ENCODE data around the gene BEND7. TPM values are rescaled to one million over a fixed set of nuclear protein-coding genes. Genes with fewer than 3 reads are reported as not detected.
A peak's percentile ranks its signal among the peaks of the same experiment; 100 is the strongest.
"Not testable (repeated sequence)": the region's sequence is repeated elsewhere in the genome, so short reads cannot be mapped to it uniquely, and the experiment has no call there.

The BEND7 gene
- polyA plus RNA-seq, 1 donor from 2014 or later, result not detected

DNA sequence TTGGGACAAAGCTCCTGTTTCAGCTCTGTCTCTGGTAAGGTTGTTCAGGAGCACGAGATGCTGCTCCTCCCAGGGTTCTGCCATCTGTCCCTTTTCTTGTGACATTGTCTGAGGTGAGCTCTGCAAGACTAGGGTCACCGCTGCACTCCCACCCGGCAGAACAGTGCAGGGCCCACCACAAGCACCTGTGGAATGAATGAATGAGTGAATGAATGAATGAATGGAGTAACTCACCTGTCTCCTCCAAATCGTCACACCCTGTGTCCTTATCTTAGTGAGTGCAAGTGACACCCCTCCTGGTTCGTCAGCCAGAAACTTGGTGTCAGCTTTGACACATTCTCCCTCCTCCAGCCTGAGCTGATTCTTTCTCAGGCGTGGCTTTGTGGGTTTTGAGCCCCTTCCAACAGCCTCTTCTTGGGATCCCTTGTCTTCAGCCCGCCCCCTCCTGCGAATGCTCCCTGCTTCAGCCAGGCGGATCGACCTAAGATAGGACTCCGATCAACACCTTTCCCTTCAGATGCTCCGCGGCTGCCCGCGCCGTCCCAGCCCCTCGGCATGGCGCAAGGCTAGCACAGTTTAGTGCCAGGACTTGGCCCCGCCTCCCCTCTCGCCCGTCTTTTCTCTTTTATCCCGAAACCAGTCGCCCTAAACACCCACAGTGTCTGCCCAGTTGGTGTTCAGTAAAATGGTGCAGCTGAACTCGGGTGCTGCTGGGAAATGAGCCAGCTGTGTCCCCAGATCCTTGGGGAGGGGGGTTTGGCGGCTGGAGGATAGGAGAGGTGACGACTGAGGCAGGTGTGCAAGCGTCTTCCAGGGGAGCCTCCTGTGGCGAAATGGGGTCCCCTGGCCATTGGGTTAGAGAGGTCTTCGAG is 89.3 kb downstream of the BEND7 start:
- Mint-ChIP-seq H3K4me1 (peaks cover 0 to 12% (median 7%) of the 10 kb centered on the region in 3 donors), H3K36me3 (no peaks in the 10 kb centered on the region), H3K27me3 (peaks cover 41% of the 10 kb centered on the region), H3K4me3 (peak overlapping the region in 3 of 4 donors; percentile 61 to 80 (median 79)), H3K27ac (no peak overlapping the region), H3K9me3 (no peaks in the 10 kb centered on the region)

GRCh38 chr10:13437026-13437555 is 91.7 kb downstream of the BEND7 start:
- Mint-ChIP-seq H3K9me3 (no peaks in the 10 kb centered on the region), H3K36me3 (no peaks in the 10 kb centered on the region), H3K4me1 (peaks cover 0 to 15% (median 8%) of the 10 kb centered on the region in 3 donors), H3K27me3 (peaks cover 31% of the 10 kb centered on the region), H3K27ac (no peak overlapping the region), H3K4me3 (no peak overlapping the region)

- H3K27me3 Mint-ChIP-seq, H3K4me1 Mint-ChIP-seq, H3K27ac Mint-ChIP-seq, H3K36me3 Mint-ChIP-seq, H3K4me3 Mint-ChIP-seq, H3K9me3 Mint-ChIP-seq: not testable (repeated sequence)
Observed at GRCh38 chr10:13427943-13428342, 100.9 kb downstream of the BEND7 start.

- Mint-ChIP-seq H3K27ac (no peak overlapping the region), H3K36me3 (no peaks in the 10 kb centered on the region), H3K27me3 (peaks cover 2% of the 10 kb centered on the region), H3K4me3 (no peak overlapping the region), H3K4me1 (peaks cover 9 to 16% (median 10%) of the 10 kb centered on the region in 3 donors), H3K9me3 (peaks cover 0 to 11% (median 6%) of the 10 kb centered on the region in 3 donors)
Observed at GRCh38 chr10:13425397-13425796, 103.4 kb downstream of the BEND7 start.

DNA sequence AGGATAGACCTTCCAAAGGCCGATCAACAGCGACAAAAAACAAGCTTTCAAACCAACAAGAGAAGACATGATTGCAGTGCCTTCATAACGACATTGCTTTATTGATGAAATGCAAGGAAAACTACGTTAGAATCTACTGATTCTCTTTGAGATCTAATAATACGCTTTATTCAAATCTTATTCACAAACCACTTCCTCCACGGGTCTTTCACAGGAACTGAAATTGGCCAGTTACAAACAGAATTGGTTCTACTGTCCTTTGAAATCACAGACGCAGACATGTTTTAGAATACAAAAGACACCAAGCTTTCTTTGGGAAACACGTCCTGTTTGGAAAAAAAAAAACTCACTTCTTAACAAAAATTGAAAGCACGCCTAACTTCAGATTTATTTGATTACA is 106.0 kb downstream of the BEND7 start:
- H3K4me1 Mint-ChIP-seq, result peaks cover 9 to 16% (median 10%) of the 10 kb centered on the region in 3 donors
- peaks cover 0 to 11% (median 6%) of the 10 kb centered on the region in 3 donors for H3K9me3 Mint-ChIP-seq
- peak overlapping the region in 2 of 4 donors; percentile 70 to 76 for H3K4me3 Mint-ChIP-seq
- H3K27me3 Mint-ChIP-seq, result peaks cover 1% of the 10 kb centered on the region
- peaks cover 1% of the 10 kb centered on the region for H3K36me3 Mint-ChIP-seq
- peak overlapping the region in 1 of 3 donors; percentile 50 for H3K27ac Mint-ChIP-seq

DNA sequence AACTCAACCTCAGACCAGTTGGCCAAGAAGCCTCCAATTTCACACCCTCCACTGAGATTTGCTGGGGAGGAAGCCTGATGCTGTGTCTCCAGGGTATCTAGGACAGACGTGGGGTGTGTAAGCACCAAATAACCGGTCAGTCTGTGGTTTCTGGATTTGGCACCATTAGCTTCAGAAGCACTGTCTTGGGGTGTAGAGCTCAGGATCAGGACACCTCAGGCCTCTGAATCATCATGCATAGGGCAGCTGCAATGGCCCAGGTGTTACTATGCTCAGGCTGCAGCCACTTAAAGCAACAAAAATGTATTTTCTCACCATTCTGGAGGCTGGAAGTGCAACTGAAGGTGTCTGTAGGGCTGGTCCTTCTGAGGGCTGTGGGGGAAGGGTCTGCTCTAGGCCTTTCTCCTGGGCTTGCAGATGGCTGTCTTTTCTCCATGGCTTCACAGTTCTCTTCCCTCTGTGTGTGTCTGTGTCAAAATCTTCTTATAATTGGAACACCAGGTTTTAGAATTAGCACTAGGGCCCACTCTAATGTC is 107.4 kb downstream of the BEND7 start:
- Mint-ChIP-seq H3K36me3 (peaks cover 1% of the 10 kb centered on the region), H3K9me3 (peaks cover 0 to 8% (median 6%) of the 10 kb centered on the region in 3 donors), H3K27me3 (peaks cover 4% of the 10 kb centered on the region), H3K4me3 (peak overlapping the region in 1 of 4 donors; percentile 61), H3K4me1 (peaks cover 8 to 23% (median 15%) of the 10 kb centered on the region in 3 donors), H3K27ac (peak overlapping the region in 1 of 3 donors; percentile 57)

DNA sequence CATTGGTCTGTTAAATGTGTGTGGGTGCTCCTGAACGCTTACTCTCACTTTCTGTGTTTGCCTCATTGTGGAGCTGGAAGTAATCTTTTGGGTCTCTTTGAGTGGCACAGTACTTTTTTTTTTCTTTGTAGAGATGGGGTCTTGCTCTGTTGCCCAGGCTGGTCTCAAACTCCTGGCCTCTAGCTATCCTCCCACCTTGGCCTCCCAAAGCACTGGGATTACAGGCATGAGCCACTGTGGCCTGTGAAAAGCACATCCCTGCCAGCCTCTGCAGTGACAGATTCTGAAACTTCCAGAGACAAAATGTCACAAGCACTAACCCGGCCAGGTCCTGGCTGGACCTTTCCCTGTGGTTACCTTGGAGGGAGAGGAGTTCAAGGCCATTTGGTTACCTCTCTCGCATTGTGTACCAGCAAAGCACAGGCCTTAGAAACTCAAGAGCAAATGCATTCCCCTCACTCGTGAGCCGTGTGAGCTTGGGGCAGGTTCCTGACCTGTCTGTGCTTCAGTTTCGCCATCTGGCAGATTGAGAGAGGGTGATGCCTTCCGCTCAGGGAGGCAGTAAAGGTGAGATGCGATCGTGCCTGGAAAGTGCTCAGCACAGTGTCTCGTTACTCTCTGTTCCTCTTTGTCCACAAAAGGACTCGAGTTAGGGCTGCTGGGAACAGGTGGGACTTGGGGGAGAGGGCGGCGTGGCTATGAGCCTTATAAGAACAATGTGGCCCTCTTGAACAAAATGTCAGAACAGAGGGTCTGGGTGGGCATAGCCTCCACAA is 108.1 kb downstream of the BEND7 start:
- H3K4me1 Mint-ChIP-seq, result peaks cover 8 to 23% (median 15%) of the 10 kb centered on the region in 3 donors
- peaks cover 3% of the 10 kb centered on the region for H3K27me3 Mint-ChIP-seq
- peaks cover 0 to 8% (median 6%) of the 10 kb centered on the region in 3 donors for H3K9me3 Mint-ChIP-seq
- H3K4me3 Mint-ChIP-seq, result peak overlapping the region in 1 of 4 donors; percentile 61
- H3K27ac Mint-ChIP-seq, result no peak overlapping the region
- H3K36me3 Mint-ChIP-seq, result peaks cover 1% of the 10 kb centered on the region

GRCh38 chr10:13417459-13418126 is 111.2 kb downstream of the BEND7 start:
- Mint-ChIP-seq H3K4me3 (no peak overlapping the region), H3K9me3 (peaks cover 6 to 15% (median 11%) of the 10 kb centered on the region in 3 donors), H3K36me3 (peaks cover 4% of the 10 kb centered on the region), H3K27ac (no peak overlapping the region), H3K4me1 (peaks cover 4 to 12% (median 8%) of the 10 kb centered on the region in 3 donors), H3K27me3 (peaks cover 3% of the 10 kb centered on the region)

DNA sequence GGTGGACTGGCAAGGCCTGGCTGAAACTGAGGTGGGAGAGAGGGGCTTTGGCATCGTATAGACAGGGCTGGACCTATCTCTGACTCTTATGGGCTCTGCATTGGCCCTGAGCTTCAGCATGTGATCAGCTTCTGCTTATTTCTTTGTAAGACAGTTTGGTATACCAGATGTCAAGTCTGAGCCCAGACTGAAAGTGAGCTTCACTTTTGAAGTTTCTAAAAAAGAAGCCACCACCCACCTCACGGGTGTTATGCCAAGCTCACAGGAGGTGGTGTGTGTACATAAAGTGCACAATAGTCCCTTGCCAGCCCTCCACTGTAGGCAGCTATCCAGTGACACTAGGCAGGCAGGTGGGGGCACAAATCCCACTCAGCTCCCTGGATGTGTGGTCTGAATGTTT is 112.1 kb downstream of the BEND7 start:
- peaks cover 1 to 8% (median 6%) of the 10 kb centered on the region in 3 donors for H3K4me1 Mint-ChIP-seq
- peaks cover 4% of the 10 kb centered on the region for H3K36me3 Mint-ChIP-seq
- no peak overlapping the region for H3K4me3 Mint-ChIP-seq
- H3K9me3 Mint-ChIP-seq, result peaks cover 6 to 15% (median 10%) of the 10 kb centered on the region in 3 donors
- no peak overlapping the region for H3K27ac Mint-ChIP-seq
- peaks cover 3% of the 10 kb centered on the region for H3K27me3 Mint-ChIP-seq

GRCh38 chr10:13414855-13415254 is 114.0 kb downstream of the BEND7 start:
- peaks cover 4% of the 10 kb centered on the region for H3K36me3 Mint-ChIP-seq
- peaks cover 4 to 15% (median 8%) of the 10 kb centered on the region in 3 donors for H3K9me3 Mint-ChIP-seq
- H3K4me1 Mint-ChIP-seq, result peaks cover 1 to 8% (median 6%) of the 10 kb centered on the region in 3 donors
- no peak overlapping the region for H3K4me3 Mint-ChIP-seq
- H3K27ac Mint-ChIP-seq, result no peak overlapping the region
- H3K27me3 Mint-ChIP-seq, result peaks cover 3% of the 10 kb centered on the region

DNA sequence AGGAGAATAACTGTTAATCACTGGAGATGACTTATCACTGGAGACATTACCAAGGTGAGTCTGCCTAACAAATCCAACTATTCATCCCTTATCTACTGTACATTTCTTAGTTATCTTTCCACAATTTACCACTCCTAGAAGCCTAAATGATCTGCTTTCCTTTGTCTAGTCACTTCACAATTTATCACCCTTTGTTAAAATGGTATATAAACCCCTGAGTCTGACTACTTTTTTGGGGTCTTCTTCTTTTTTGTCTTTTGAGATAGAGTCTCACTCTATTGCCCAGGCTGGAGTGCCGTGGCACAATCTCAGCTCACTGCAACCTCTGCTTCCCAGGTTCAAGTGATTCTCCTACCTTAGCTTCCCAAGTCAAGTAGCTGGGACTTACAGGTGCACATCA is 114.7 kb downstream of the BEND7 start:
- Mint-ChIP-seq H3K27me3 (peaks cover 3% of the 10 kb centered on the region), H3K36me3 (peaks cover 3% of the 10 kb centered on the region), H3K4me1 (peaks cover 0 to 8% (median 6%) of the 10 kb centered on the region in 3 donors), H3K27ac (no peak overlapping the region), H3K9me3 (peaks cover 4 to 15% (median 8%) of the 10 kb centered on the region in 3 donors), H3K4me3 (no peak overlapping the region)

- peaks cover 0 to 8% (median 6%) of the 10 kb centered on the region in 3 donors for H3K4me1 Mint-ChIP-seq
- H3K9me3 Mint-ChIP-seq, result peaks cover 4 to 15% (median 8%) of the 10 kb centered on the region in 3 donors
- H3K36me3 Mint-ChIP-seq, result peaks cover 3% of the 10 kb centered on the region
- H3K4me3 Mint-ChIP-seq, result no peak overlapping the region
- peaks cover 3% of the 10 kb centered on the region for H3K27me3 Mint-ChIP-seq
- no peak overlapping the region for H3K27ac Mint-ChIP-seq
Observed at GRCh38 chr10:13412894-13413293, 115.9 kb downstream of the BEND7 start.

DNA sequence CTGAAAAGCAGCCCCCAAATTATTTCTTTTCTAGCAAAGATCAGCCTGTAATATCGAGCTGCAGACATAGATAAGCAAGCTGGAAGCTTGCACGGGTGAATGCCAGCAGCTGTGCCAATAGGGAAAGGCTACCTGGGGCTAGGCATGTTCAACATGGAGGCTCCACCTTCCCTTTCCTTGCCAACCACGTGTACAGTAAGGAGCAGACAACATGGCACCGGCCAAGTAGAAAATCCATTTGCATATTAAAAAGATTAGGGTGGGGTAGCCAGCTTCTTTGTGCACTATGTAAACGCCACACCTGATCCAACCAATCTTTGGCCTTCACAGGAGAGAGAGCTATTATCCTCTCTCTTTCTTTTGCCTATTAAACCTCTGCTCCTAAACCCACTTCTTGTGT is 124.0 kb downstream of the BEND7 start:
- H3K9me3 Mint-ChIP-seq, result peaks cover 1 to 7% (median 2%) of the 10 kb centered on the region in 3 donors
- no peaks in the 10 kb centered on the region for H3K36me3 Mint-ChIP-seq
- no peak overlapping the region for H3K4me3 Mint-ChIP-seq
- no peaks in the 10 kb centered on the region for H3K4me1 Mint-ChIP-seq
- H3K27me3 Mint-ChIP-seq, result no peaks in the 10 kb centered on the region
- no peak overlapping the region for H3K27ac Mint-ChIP-seq

DNA sequence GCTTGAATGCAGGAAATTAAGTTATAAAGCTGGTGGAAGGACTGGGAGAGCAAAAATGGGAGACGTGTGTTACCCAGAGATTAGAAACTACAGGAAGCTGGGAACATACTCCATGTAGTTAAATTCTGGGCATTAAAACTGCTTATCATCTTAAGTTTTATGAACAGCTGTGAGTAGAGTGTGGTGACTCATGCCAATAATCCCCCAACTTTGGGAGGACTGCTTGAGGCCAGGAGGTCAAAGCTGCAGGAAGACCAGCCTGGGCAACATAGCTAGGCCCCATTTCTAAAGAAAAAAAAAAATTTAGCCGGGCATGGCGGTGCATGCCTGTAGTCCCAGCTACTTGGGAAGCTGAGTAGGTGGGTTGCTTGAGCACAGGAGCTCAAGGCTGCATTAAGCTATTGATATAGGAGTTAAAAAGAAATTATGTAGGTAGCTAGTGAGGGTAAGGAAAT is 124.5 kb downstream of the BEND7 start:
- no peak overlapping the region for H3K27ac Mint-ChIP-seq
- no peaks in the 10 kb centered on the region for H3K36me3 Mint-ChIP-seq
- H3K9me3 Mint-ChIP-seq, result peaks cover 1 to 7% (median 2%) of the 10 kb centered on the region in 3 donors
- H3K27me3 Mint-ChIP-seq, result no peaks in the 10 kb centered on the region
- H3K4me3 Mint-ChIP-seq, result no peak overlapping the region
- H3K4me1 Mint-ChIP-seq, result no peaks in the 10 kb centered on the region
